GM12892 (cell line): ENCODE measurements around the gene PRKCG.

Experiments
- POLR2A ChIP-seq: IDR thresholded peaks from 2 replicates; pipeline ENCODE4 v1.6.1; 2011; ENCODE audit warnings: low read depth, low read length, control low read depth
- TAF1 ChIP-seq: IDR thresholded peaks from 2 replicates; pipeline ENCODE4 v1.6.1; 2011; ENCODE audit warnings: low read depth, mild to moderate bottlenecking, control low read depth, low read length, borderline replicate concordance

DNA sequence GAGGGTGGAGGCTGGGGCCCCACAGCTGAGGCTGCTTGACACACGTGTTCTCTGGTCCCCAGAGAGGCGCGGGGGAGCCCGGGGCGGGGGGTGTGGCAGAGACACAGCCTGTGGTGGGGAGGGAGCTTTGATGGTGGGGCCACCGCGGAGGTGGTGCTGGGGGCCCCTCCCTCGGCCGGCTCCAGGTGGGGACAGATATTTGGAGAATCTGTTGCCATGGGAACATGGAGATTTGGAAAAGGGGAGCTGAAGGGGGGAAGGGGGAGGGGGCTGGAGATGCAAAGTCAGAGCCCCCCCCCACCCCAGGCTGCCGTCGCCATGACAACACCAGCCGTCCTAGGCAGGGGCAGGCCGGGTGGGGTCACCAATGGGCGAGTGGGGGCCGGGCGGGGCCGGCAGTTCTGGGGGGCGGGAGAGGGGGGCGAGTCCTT lies 1.2 kb downstream of the PRKCG start:
- TF ChIP-seq POLR2A (no peak), TAF1 (no peak)
